Measurements from ENCODE around the gene ZNF365. TPM values are rescaled to one million over a fixed set of nuclear protein-coding genes. Genes with fewer than 3 reads are reported as not detected.

The ZNF365 gene
- total and polyA plus RNA-seq, 9 of the 15 experiments (the other 6 are each of a cell fraction or from before 2014, with no cell fraction given): 0.03 to 0.04 TPM; not detected in 7

DNA sequence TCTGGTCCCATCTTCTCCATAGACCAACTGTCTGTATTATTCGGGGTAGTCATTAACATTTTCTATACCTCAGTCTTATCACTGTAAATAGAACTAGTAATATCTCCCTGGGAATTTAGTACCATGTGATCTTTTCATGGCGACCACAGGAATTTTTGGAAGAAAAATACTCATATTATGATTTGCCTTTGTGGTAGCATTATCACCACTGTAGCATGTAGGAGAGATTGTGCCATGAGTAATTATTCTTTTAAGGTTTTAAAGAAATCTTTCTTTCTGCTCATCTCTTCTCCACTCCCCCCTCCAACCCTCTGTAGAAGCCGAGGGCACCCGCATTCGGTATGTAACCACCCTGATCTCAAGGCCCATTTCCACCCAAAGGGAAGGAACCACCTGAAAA, 25.0 kb downstream of the ZNF365 start (continued):
- TF ChIP-seq, protein P1, sequence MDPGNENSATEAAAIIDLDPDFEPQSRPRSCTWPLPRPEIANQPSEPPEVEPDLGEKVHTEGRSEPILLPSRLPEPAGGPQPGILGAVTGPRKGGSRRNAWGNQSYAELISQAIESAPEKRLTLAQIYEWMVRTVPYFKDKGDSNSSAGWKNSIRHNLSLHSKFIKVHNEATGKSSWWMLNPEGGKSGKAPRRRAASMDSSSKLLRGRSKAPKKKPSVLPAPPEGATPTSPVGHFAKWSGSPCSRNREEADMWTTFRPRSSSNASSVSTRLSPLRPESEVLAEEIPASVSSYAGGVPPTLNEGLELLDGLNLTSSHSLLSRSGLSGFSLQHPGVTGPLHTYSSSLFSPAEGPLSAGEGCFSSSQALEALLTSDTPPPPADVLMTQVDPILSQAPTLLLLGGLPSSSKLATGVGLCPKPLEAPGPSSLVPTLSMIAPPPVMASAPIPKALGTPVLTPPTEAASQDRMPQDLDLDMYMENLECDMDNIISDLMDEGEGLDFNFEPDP (CRISPR knock-in tag; IDR thresholded peaks at IDR 0.05): no peak
- TF ChIP-seq SMARCA5 (IDR thresholded peaks at IDR 0.05): no peak
- TF ChIP-seq L3MBTL2 (IDR thresholded peaks at IDR 0.05): no peak
- TF ChIP-seq, protein P2, sequence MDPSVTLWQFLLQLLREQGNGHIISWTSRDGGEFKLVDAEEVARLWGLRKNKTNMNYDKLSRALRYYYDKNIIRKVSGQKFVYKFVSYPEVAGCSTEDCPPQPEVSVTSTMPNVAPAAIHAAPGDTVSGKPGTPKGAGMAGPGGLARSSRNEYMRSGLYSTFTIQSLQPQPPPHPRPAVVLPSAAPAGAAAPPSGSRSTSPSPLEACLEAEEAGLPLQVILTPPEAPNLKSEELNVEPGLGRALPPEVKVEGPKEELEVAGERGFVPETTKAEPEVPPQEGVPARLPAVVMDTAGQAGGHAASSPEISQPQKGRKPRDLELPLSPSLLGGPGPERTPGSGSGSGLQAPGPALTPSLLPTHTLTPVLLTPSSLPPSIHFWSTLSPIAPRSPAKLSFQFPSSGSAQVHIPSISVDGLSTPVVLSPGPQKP (CRISPR knock-in tag; IDR thresholded peaks at IDR 0.05): no peak
- TF ChIP-seq IRF2 (CRISPR knock-in tag; IDR thresholded peaks at IDR 0.05): no peak
- TF ChIP-seq ZFP1 (CRISPR knock-in tag; IDR thresholded peaks at IDR 0.05): no peak
- TF ChIP-seq KDM4B (IDR thresholded peaks at IDR 0.05; ENCODE audit: borderline replicate concordance in 2 of 2, low read depth in 1 of 2): no peak
- TF ChIP-seq PTTG1 (tag; IDR thresholded peaks at IDR 0.05; ENCODE audit: low read depth): no peak

DNA sequence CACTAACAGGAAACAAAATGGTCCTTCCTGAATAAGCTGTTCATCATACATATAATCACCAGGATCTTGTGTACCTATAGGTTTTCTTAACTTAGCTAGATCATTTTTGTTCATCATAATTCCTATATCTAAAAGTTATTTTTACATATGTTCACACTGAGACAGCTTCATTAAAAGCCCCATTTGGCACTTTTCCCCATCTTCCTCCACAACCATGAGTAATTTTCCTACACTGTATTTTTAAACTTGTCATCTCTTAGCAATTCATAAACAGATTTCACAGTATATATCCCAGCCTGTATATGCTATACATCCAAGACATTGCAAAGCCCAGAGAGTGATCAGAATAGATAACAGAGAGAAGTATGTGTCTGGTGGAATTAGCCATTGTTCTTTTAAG, 28.3 kb downstream of the ZNF365 start:
- in situ Hi-C loops (cut with MboI) (no loop called here), intact Hi-C loops (cut with micrococcal nuclease) (no loop called here)
- Histone ChIP-seq H3K79me2 (ENCODE audit: control insufficient read depth, insufficient read depth, low read length) (no peaks in the 10 kb centered on the region), H3K9ac (ENCODE audit: insufficient read depth in 1 of 2, low read depth in 2 of 2, low read length in 2 of 2) (no peak overlapping the region), H2AFZ (ENCODE audit: low read depth, low read length) (no peak overlapping the region), H3K9me3 (replicated peaks; ENCODE audit: control insufficient read depth, insufficient read depth, low read depth, low read length) (no peaks in the 10 kb centered on the region), H4K20me1 (replicated peaks; ENCODE audit: control insufficient read depth, insufficient read depth, low read length) (no peaks in the 10 kb centered on the region), H3K27me3 (ENCODE audit: control insufficient read depth in 2 of 2, insufficient read depth in 2 of 2, low read length in 2 of 2) (no peaks in the 10 kb centered on the region), H3K4me3 (no peak overlapping the region), H3K4me1 (replicated peaks in 1 of 2; ENCODE audit: control insufficient read depth in 2 of 2, insufficient read depth in 2 of 2, low read length in 2 of 2) (no peaks in the 10 kb centered on the region), H3K9me1 (ENCODE audit: control insufficient read depth, insufficient read depth, low read length) (no peaks in the 10 kb centered on the region), H3K27ac (ENCODE audit: extremely low read depth, low read depth, low read length) (no peak overlapping the region), H3K36me3 (ENCODE audit: control insufficient read depth, insufficient read depth, low read length) (no peaks in the 10 kb centered on the region), H3K4me2 (ENCODE audit: insufficient read depth, low read length) (no peak overlapping the region)
- DNase-seq (ENCODE audit: extremely low read depth in 1 of 4, low spot score in 3 of 4) (no peak), ATAC-seq (no peak), FAIRE-seq (no peak)
- CTCF ChIA-PET (ENCODE audit: low intra/inter-chr PET ratio): no interaction called here
- no TSS peak for BruUV-seq (replicated peaks)
- POLR2A ChIA-PET: no interaction called here
- TF ChIP-seq CEBPG (CRISPR knock-in tag; IDR thresholded peaks at IDR 0.05) (no peak), CEBPG (tag; conservative IDR thresholded peaks at IDR 0.05 in 1 of 2, IDR thresholded peaks at IDR 0.05 in 1 of 2) (no peak), ARID2 (IDR thresholded peaks at IDR 0.05) (no peak), SRF (CRISPR knock-in tag; IDR thresholded peaks at IDR 0.05) (no peak), U2AF1 (optimal IDR thresholded peaks at IDR 0.05; ENCODE audit: low read depth, low read length) (no peak), NFYB (IDR thresholded peaks at IDR 0.05; ENCODE audit: extremely low read depth, insufficient read length) (no peak)
- TF ChIP-seq, protein P3, sequence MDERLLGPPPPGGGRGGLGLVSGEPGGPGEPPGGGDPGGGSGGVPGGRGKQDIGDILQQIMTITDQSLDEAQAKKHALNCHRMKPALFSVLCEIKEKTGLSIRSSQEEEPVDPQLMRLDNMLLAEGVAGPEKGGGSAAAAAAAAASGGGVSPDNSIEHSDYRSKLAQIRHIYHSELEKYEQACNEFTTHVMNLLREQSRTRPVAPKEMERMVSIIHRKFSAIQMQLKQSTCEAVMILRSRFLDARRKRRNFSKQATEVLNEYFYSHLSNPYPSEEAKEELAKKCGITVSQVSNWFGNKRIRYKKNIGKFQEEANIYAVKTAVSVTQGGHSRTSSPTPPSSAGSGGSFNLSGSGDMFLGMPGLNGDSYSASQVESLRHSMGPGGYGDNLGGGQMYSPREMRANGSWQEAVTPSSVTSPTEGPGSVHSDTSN (CRISPR knock-in tag; IDR thresholded peaks at IDR 0.05; ENCODE audit: low read depth): no peak
- TF ChIP-seq, protein P3 (tag; conservative IDR thresholded peaks at IDR 0.05; ENCODE audit: low read depth): no peak
- TF ChIP-seq, protein P4, sequence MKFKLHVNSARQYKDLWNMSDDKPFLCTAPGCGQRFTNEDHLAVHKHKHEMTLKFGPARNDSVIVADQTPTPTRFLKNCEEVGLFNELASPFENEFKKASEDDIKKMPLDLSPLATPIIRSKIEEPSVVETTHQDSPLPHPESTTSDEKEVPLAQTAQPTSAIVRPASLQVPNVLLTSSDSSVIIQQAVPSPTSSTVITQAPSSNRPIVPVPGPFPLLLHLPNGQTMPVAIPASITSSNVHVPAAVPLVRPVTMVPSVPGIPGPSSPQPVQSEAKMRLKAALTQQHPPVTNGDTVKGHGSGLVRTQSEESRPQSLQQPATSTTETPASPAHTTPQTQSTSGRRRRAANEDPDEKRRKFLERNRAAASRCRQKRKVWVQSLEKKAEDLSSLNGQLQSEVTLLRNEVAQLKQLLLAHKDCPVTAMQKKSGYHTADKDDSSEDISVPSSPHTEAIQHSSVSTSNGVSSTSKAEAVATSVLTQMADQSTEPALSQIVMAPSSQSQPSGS (CRISPR knock-in tag; IDR thresholded peaks at IDR 0.05): no peak
